Heart right ventricle (tissue), 16 donors: ENCODE measurements around the gene GGCT. TPM values are rescaled to one million over a fixed set of nuclear protein-coding genes. Genes with fewer than 3 reads are reported as not detected.

Experiments
- ATAC-seq, 8 donors: fragments of 200-7000 bp; cut with Tn5 transposase; one replicate each; pipeline ENCODE4 v1.9.1; 2020; ENCODE audit warnings: mild to moderate bottlenecking in 8 of 8, moderate library complexity in 8 of 8, moderate number of reproducible peaks in 1 of 8
- DNase-seq, 2 donors: peaks; one replicate each; pipeline ENCODE4 v3.0.0-alpha.2; 2020
- H3K27ac ChIP-seq, 10 donors: fragments of 200-600 bp; sonication (generic) in 2 of 10; one replicate each; pipeline versions ENCODE4 v1.5.0 to v1.8.0; 2020 to 2022; ENCODE audit warnings: mild to moderate bottlenecking in 3 of 10
- H3K27me3 ChIP-seq, 7 donors: fragments of 200-600 bp; one replicate each; pipeline ENCODE4 v1.8.0; 2021 to 2022; ENCODE audit warnings: mild to moderate bottlenecking in 2 of 7
- H3K36me3 ChIP-seq, 9 donors: fragments of 200-600 bp; sonication (generic) in 1 of 9; one replicate each; pipeline versions ENCODE4 v1.5.0 to v1.8.0; 2020 to 2022; ENCODE audit warnings: mild to moderate bottlenecking in 2 of 9
- H3K4me1 ChIP-seq, 9 donors: fragments of 200-600 bp; sonication (generic) in 1 of 9; one replicate each; pipeline versions ENCODE4 v1.5.0 to v1.8.0; 2020 to 2022; ENCODE audit warnings: mild to moderate bottlenecking in 4 of 9
- H3K4me3 ChIP-seq, 10 donors: fragments of 200-600 bp; sonication (generic) in 2 of 10; one replicate each; pipeline versions ENCODE4 v1.5.0 to v1.8.0; 2020 to 2022; ENCODE audit warnings: mild to moderate bottlenecking in 7 of 10, moderate library complexity in 2 of 10
- H3K9me3 ChIP-seq, 11 donors: fragments of 200-600 bp in 10 of 11; sonication (generic) in 2 of 11; one replicate each; pipeline versions ENCODE4 v1.5.0 to v1.8.0; 2013 to 2022; ENCODE audit warnings: mild to moderate bottlenecking in 2 of 11, control low read depth in 1 of 11, moderate library complexity in 1 of 11
- CTCF ChIP-seq, 9 donors: fragments of 200-600 bp; sonication (generic) in 2 of 9; IDR thresholded peaks; one replicate each; pipeline versions ENCODE4 v1.5.0 to v1.8.0; 2021 to 2022; ENCODE audit warnings: antibody characterized with exemption in 9 of 9, mild to moderate bottlenecking in 5 of 9, moderate library complexity in 1 of 9
- WGBS, 2 donors: extraction: QIAGEN DNeasy Blood & Tissue Kit; methylation state at CpG; one replicate each; pipeline ENCODE4 v1.1.7; 2013; ENCODE audit warnings: inconsistent platforms in 1 of 2; 5-methylcytosine and 5-hydroxymethylcytosine counted together
- intact Hi-C, 10 donors: fragments of 100-400 bp; cut with DNase I; formaldehyde crosslinking; loops; one replicate each; pipeline versions ENCODE4 v1.11.1 to v1.14.2; 2022
- polyA plus RNA-seq, 2 donors: library from polyadenylated mRNA; stranded (reverse); fragments of 200-250 nt; gene quantifications; one replicate each; pipeline ENCODE4 v1.2.3, GENCODE V29; 2013
- total RNA-seq, 10 donors: library from RNA; stranded (reverse); fragmentation: NEBNext Ultra II Directional in 3 of 10; extraction: Animal tissue kit (Norgen Biotek cat#: 25700) in 3 of 10; gene quantifications; one replicate each; pipeline versions ENCODE4 v1.2.1 to v1.2.4, GENCODE V29; 2021 to 2023
- donor health status: Arrhythmogenic right ventricular cardiomyopathy.
- donor health status: ischemic (EF 13 %, LVEDD 7.1; RV severe dilation, severe dysfunction).
- donor health status: healthy with polysubstance abuse.
- donor health status: DM: no; HTN: yes; CAD: no.
- donor health status: DM: no; HTN: no; CAD: no.
- donor health status: ischemic (EF 25% LVEDD 6.9; RV normal size, moderate dysfunction).
- donor health status: ischemic (EF 25% LVEDD 5.7; RV mildly dilated, moderate dysfunction).
- donor health status: healthy.
- donor health status: DM: yes; HTN: yes; CAD: no.
- donor health status: Ischemic cardiomyopathy.
- donor health status: ischemic (EF 35%, LVEDD 5.7; RV mildly dilated, moderate dysfunction).
- donor health status: nonischemic (EF 11% LVEDD 7.7; RV severe dilation, severe dysfunction).
- donor health status: DM: yes; HTN: yes; CAD: no.
- donor health status: PGD.
- donor health status: ischemic (EF 29% LVEDD 5.4; RV normal size, mild dysfunction).
- donor health status: nonischemic (EF 23%, LVEDD 6.1; RV moderate dilation, normal function).

The GGCT gene
- total and polyA plus RNA-seq, 12 donors = 13.8 to 54.2 (median 18.7) TPM

DNA sequence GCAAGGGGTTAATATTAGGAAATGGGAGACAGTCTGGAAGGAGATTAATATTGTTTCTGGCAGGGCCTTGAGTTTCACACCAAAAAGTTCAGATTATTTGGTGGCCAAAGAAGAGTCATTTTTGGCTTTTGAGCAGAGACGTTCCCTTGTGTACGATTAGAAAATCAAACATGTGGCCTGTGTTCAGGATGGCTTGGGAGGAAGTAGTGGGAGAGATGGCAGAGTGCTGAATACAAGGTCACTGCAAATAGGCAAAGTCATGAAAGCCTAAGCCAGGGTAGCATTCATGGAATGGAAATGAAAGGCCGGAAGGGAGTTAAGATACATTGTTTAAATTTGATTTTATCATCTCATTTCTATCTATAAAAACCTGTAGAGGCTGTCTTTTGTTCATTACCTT is 9.5 kb upstream of the GGCT start:
- 60 to 70% methylated on average over 3 of the region's 3 CpGs for WGBS, 2 donors
- peaks cover 0 to 11% (median 0%) of the 10 kb centered on the region in 9 donors for H3K4me1 ChIP-seq
- intact Hi-C loops = loop anchor here in 7 of 10 donors (5.0 to 10.0 kb wide), 4 partner anchors 33 to 53 kb away; no protein-coding TSS in a partner anchor
- no peak overlapping the region for H3K4me3 ChIP-seq
- TF ChIP-seq CTCF (IDR thresholded peaks at IDR 0.05) = no peak
- no peak overlapping the region for H3K27ac ChIP-seq
- H3K27me3 ChIP-seq = no peaks in the 10 kb centered on the region
- H3K9me3 ChIP-seq = no peaks in the 10 kb centered on the region
- ATAC-seq = no peak
- H3K36me3 ChIP-seq = peaks cover 0 to 9% (median 0%) of the 10 kb centered on the region in 9 donors
- no peak for DNase-seq

DNA sequence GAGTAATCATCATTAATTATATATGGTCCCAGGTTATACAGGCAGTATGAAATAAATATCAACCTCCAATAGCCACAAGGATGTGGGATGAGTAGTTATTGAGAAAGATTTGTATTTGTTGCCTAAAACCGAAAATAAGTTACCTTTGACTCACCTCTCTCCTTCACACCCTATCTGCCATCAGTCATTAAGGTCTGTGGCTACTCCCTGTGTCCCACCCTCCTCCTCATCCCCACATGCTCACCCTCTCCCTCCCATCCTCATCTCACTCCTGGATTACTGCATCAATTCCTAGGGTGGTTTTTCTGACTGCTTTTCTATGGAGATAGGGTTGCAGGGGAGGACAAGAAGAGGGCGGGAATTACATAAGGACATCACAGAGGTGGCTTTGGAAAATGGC is 9.1 kb upstream of the GGCT start:
- 90 to 93% methylated on average over 2 of the region's 2 CpGs for WGBS, 2 donors
- no peak overlapping the region for H3K4me3 ChIP-seq
- H3K9me3 ChIP-seq = no peaks in the 10 kb centered on the region
- ATAC-seq (no peak), DNase-seq (no peak)
- TF ChIP-seq CTCF (IDR thresholded peaks at IDR 0.05) = no peak
- intact Hi-C loops = loop anchor here in 7 of 10 donors (5.0 to 10.0 kb wide), 4 partner anchors 34 to 54 kb away; no protein-coding TSS in a partner anchor
- peaks cover 0 to 11% (median 0%) of the 10 kb centered on the region in 9 donors for H3K4me1 ChIP-seq
- no peak overlapping the region for H3K27ac ChIP-seq
- no peaks in the 10 kb centered on the region for H3K27me3 ChIP-seq
- peaks cover 0 to 9% (median 0%) of the 10 kb centered on the region in 9 donors for H3K36me3 ChIP-seq

DNA sequence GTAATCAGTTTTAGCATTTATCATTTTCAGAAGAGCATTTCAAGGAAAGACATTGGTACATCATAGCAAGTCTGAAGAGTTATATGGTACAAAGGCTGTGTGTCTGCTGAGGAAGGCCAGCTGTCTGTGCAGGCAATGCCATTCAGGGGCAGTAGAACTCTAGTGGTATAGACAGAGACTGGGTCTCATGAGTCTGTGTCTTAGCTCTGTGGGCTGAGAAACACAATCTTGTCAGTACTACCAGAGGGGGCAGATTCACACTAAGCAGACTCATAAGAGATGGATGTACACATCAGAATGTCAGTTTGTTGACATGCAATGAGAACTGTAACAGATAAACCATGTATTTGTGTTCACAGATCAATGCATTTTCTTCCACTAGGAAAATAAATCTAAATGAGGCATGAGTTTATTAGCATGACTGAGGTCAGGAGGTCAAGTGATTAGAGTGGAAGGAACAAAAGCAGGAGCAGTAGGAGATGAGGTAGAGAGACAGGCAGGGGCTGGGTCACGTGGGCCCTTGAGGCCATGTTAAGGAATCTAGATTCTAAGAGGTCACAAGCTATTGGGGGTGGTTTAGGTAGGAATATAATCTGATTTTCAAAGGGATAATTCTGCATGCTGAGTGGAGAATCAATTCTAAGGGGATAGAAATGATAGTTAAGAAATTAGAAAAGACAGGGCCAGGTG is 7.5 kb upstream of the GGCT start:
- intact Hi-C loops = loop anchor here in 8 of 10 donors (2.0 to 10.0 kb wide), 5 partner anchors 35 to 55 kb away; no protein-coding TSS in a partner anchor
- no peak overlapping the region for H3K4me3 ChIP-seq
- no peak for TF ChIP-seq CTCF (IDR thresholded peaks at IDR 0.05)
- H3K36me3 ChIP-seq = peaks cover 0 to 4% (median 0%) of the 10 kb centered on the region in 9 donors
- H3K27me3 ChIP-seq = no peaks in the 10 kb centered on the region
- ATAC-seq (no peak), DNase-seq (no peak)
- H3K4me1 ChIP-seq = peaks cover 0 to 11% (median 0%) of the 10 kb centered on the region in 9 donors
- 96 to 100% methylated on average over 1 of the region's 1 CpG for WGBS, 2 donors
- H3K9me3 ChIP-seq = no peaks in the 10 kb centered on the region
- H3K27ac ChIP-seq = no peak overlapping the region

GRCh38 chr7:30511494-30511893 is 6.9 kb upstream of the GGCT start:
- 88 to 93% methylated on average over 2 of the region's 2 CpGs for WGBS, 2 donors
- Histone ChIP-seq H3K36me3 (no peaks in the 10 kb centered on the region), H3K27ac (no peak overlapping the region), H3K9me3 (no peaks in the 10 kb centered on the region), H3K4me1 (peaks cover 0 to 11% (median 0%) of the 10 kb centered on the region in 9 donors), H3K4me3 (no peak overlapping the region), H3K27me3 (no peaks in the 10 kb centered on the region)
- ATAC-seq = no peak
- no peak for DNase-seq
- intact Hi-C loops = loop anchor here in 8 of 10 donors (2.0 to 10.0 kb wide), 5 partner anchors 36 to 56 kb away; no protein-coding TSS in a partner anchor
- no peak for TF ChIP-seq CTCF (IDR thresholded peaks at IDR 0.05)
